ENCODE data around the gene IGF1. TPM values are rescaled to one million over a fixed set of nuclear protein-coding genes. Genes with fewer than 3 reads are reported as not detected.
"Not testable (repeated sequence)": the region's sequence is repeated elsewhere in the genome, so short reads cannot be mapped to it uniquely, and the experiment has no call there.

The IGF1 gene
- total RNA-seq, 1 experiment from 2014 or later: not detected

GRCh38 chr12:102364709-102365108, 115.7 kb downstream of the IGF1 start:
- CTCF ChIA-PET: no interaction called here
- Mint-ChIP-seq H3K27ac (ENCODE audit: unreplicated experiment) (no peak overlapping the region), H3K9me3 (ENCODE audit: low read depth, unreplicated experiment) (peaks cover 18% of the 10 kb centered on the region), H3K4me1 (ENCODE audit: low read depth, unreplicated experiment) (no peaks in the 10 kb centered on the region), H3K27me3 (ENCODE audit: unreplicated experiment) (no peaks in the 10 kb centered on the region), H3K36me3 (ENCODE audit: insufficient read depth, unreplicated experiment) (no peaks in the 10 kb centered on the region), H3K4me3 (ENCODE audit: low read depth, unreplicated experiment) (no peak overlapping the region)
- intact Hi-C loops (cut with micrococcal nuclease; ENCODE audit: unreplicated experiment): no loop called here
- no TSS peak for BruUV-seq (replicated peaks)
- TF ChIP-seq CTCF (IDR thresholded peaks at IDR 0.05; ENCODE audit: unreplicated experiment): no peak
- DNase-seq: no peak

DNA sequence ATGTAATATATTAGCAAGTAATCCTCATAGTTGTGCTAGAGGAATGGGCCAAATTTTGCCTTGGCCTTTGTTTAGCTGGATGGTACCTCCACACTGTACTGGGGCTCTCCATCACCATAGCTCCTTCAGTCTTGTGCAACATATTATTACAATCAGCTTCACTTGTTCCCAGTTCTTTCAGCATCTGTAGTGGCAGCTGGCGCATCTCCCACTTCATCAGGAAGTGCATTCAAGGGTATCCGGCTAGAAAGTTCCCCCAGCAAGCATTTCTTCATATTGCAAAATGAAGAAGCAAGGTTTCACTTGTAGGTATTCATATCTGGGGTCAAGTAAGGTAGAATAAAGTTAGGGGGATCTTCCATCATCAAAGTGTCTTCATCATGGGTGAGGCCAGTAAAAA, 123.7 kb downstream of the IGF1 start:
- no peak for TF ChIP-seq CTCF (IDR thresholded peaks at IDR 0.05; ENCODE audit: unreplicated experiment)
- no peaks in the 10 kb centered on the region for H3K27me3 Mint-ChIP-seq (ENCODE audit: unreplicated experiment)
- intact Hi-C loops (cut with micrococcal nuclease; ENCODE audit: unreplicated experiment): no loop called here
- H3K9me3 Mint-ChIP-seq (ENCODE audit: low read depth, unreplicated experiment): peaks cover 24% of the 10 kb centered on the region
- H3K36me3 Mint-ChIP-seq (ENCODE audit: insufficient read depth, unreplicated experiment): no peaks in the 10 kb centered on the region
- DNase-seq: no peak
- CTCF ChIA-PET: no interaction called here
- no TSS peak for BruUV-seq (replicated peaks)
- H3K4me3 Mint-ChIP-seq (ENCODE audit: low read depth, unreplicated experiment): no peak overlapping the region
- no peaks in the 10 kb centered on the region for H3K4me1 Mint-ChIP-seq (ENCODE audit: low read depth, unreplicated experiment)
- no peak overlapping the region for H3K27ac Mint-ChIP-seq (ENCODE audit: unreplicated experiment)

DNA sequence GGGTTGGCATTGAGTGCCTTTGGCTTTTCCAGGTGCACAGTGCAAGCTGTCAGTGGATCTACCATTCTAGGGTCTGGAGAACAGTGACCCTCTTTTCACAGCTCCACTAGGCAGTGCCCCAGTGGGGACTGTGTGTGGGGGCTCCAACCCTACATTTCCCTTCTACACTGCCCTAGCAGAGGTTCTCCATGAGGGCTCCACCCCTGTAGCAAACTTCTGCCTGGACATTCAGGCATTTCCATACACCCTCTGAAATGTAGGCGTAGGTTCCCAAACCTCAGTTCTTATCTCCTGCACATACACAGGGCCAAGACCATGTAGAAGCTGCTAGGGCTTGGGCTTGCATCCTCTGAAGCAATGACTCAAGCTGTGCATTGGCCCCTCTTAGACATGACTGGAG, 126.1 kb downstream of the IGF1 start:
- H3K27ac Mint-ChIP-seq (ENCODE audit: unreplicated experiment); H3K36me3 Mint-ChIP-seq (ENCODE audit: insufficient read depth, unreplicated experiment); BruUV-seq (replicated peaks); intact Hi-C loops (cut with micrococcal nuclease; ENCODE audit: unreplicated experiment); CTCF ChIA-PET; DNase-seq; H3K27me3 Mint-ChIP-seq (ENCODE audit: unreplicated experiment); H3K4me3 Mint-ChIP-seq (ENCODE audit: low read depth, unreplicated experiment); H3K4me1 Mint-ChIP-seq (ENCODE audit: low read depth, unreplicated experiment): not testable (repeated sequence)
- peaks cover 16% of the 10 kb centered on the region for H3K9me3 Mint-ChIP-seq (ENCODE audit: low read depth, unreplicated experiment)

DNA sequence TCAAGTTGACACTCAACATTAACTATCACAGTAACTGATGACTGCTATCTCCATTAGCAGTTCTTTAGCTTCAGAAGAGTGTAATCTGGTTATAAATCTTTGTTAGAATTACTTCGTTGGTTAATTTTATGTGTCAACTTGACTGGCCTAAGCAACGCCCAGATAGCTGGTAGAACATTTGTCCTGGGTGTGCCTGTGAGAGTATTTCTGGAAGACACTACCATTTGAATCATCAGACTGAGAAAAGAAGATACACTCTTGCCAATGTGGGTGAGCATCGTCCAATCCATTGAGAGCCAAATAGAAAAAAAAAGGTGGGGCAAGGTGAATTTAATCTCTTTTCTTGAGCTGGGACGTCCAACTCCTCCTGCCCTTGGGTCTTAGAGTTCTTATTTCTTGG, 129.0 kb downstream of the IGF1 start:
- BruUV-seq (replicated peaks): no TSS peak
- no peaks in the 10 kb centered on the region for H3K4me1 Mint-ChIP-seq (ENCODE audit: low read depth, unreplicated experiment)
- H3K36me3 Mint-ChIP-seq (ENCODE audit: insufficient read depth, unreplicated experiment): no peaks in the 10 kb centered on the region

DNA sequence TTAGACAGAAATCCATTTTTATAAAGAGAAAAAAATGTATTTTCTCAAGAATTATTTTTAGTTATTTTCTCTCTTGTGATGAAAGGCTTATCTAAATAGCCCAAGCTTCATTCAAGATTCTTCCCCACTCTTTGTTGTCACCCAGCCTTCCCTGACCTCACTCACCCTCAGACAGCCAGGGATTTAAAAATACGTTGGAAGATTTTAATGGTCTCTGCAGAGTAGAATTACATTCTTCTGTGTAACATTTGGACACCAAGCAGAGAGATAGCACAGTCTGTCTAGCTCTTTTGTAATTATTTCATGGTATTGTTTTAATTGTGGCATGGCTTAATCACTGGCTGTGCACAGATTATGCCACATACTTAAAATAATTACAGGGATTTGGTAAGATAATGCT, 130.3 kb downstream of the IGF1 start:
- TF ChIP-seq CTCF (IDR thresholded peaks at IDR 0.05; ENCODE audit: unreplicated experiment): no peak
- Mint-ChIP-seq H3K4me1 (ENCODE audit: low read depth, unreplicated experiment) (no peaks in the 10 kb centered on the region), H3K27me3 (ENCODE audit: unreplicated experiment) (no peaks in the 10 kb centered on the region), H3K27ac (ENCODE audit: unreplicated experiment) (no peak overlapping the region), H3K9me3 (ENCODE audit: low read depth, unreplicated experiment) (peaks cover 13% of the 10 kb centered on the region), H3K4me3 (ENCODE audit: low read depth, unreplicated experiment) (no peak overlapping the region), H3K36me3 (ENCODE audit: insufficient read depth, unreplicated experiment) (no peaks in the 10 kb centered on the region)
- intact Hi-C loops (cut with micrococcal nuclease; ENCODE audit: unreplicated experiment): no loop called here
- CTCF ChIA-PET: no interaction called here
- DNase-seq: no peak
- BruUV-seq (replicated peaks): no TSS peak

More for the DNA sequence above, 129.0 kb downstream of the IGF1 start:
- Mint-ChIP-seq H3K4me3 (ENCODE audit: low read depth, unreplicated experiment) (no peak overlapping the region), H3K9me3 (ENCODE audit: low read depth, unreplicated experiment) (peaks cover 16% of the 10 kb centered on the region), H3K27me3 (ENCODE audit: unreplicated experiment) (no peaks in the 10 kb centered on the region), H3K27ac (ENCODE audit: unreplicated experiment) (no peak overlapping the region)
- CTCF ChIA-PET: no interaction called here
- DNase-seq: no peak
- no peak for TF ChIP-seq CTCF (IDR thresholded peaks at IDR 0.05; ENCODE audit: unreplicated experiment)
- intact Hi-C loops (cut with micrococcal nuclease; ENCODE audit: unreplicated experiment): no loop called here
